T47D (cell line): ENCODE measurements around the gene PTPA.

Experiments used
- DNase-seq, 2 experiments: peaks; one replicate each; pipeline versions ENCODE4 v3.0.0 to v3.0.0-alpha.2; 2011 to 2012; ENCODE audit warnings: low read depth in 1 of 2, low spot score in 1 of 2
- JUND ChIP-seq: IDR thresholded peaks from 2 replicates; pipeline ENCODE4 v1.6.1; 2012; ENCODE audit warnings: low read depth
- in situ Hi-C: cut with HindIII; loops from 2 replicates; pipeline ENCODE4 v1.10.0; 2016; ENCODE audit warnings: low sequenced_read_pairs, low pct_unique_long_range_greater_than_20kb

Gene PTPA

GRCh38 chr9:129075996-129076639 is 35.1 kb upstream of the PTPA start:
- in situ Hi-C loops: no loop called here
- TF ChIP-seq JUND: no peak
- no peak for DNase-seq

- no peak for DNase-seq
- in situ Hi-C loops: no loop called here
- TF ChIP-seq JUND: no peak
These were observed 34.6 kb upstream of the PTPA start for GRCh38 chr9:129076640-129077037.

GRCh38 chr9:129077236-129077635 is 34.0 kb upstream of the PTPA start:
- no peak for DNase-seq
- TF ChIP-seq JUND: no peak
- in situ Hi-C loops: no loop called here

DNA sequence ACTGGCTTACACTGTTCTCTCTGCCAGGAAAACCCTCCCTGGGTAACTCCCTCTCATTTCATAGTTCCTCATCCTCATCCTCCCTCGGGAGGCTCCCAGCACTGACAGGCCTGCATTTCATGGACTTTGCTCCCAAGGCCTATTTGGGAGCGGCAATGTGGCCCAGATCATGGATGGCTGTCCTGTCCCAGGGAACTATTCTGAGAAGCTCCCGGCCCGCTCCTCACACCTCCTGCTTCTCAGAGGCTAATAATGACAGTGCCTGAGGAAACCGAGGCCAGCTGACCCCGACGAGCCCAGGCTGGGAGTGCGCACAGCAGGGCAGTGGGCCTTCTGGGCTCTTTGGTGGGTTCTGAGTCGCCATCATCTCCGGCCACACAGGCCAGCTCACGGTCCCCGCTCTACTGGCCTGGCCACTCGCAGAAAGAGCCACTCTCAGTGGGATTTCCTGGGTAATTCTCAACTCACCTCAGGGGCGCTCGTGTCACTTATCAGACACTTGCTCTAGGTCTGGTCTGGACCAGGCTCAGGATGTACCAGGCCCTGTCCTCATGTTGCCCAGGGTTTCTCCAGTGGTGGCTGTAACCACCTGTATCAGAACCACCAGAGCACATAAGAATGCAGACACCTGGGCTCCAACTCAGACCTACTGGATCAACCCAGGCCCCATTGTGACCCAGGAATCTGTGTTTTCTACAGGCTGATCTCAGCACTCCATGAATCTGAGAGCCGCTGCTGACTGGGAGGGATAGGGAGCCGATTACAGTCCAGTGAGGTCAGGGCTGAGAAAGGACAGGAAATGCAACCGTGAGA is 32.3 kb upstream of the PTPA start:
- DNase-seq: no peak
- TF ChIP-seq JUND: no peak
- in situ Hi-C loops: no loop called here

GRCh38 chr9:129079829-129080228 is 31.4 kb upstream of the PTPA start:
- no peak for TF ChIP-seq JUND
- DNase-seq: no peak
- in situ Hi-C loops: no loop called here

GRCh38 chr9:129080298-129080600 is 31.0 kb upstream of the PTPA start:
- in situ Hi-C loops: no loop called here
- TF ChIP-seq JUND: no peak
- DNase-seq: no peak

- in situ Hi-C loops: no loop called here
These were observed 30.4 kb upstream of the PTPA start, which contains the start of gene DOLPP1 for GRCh38 chr9:129080601-129081387. Gene DOLPP1, plus strand, starts transcription at chr9:129081111. Its CDS starts 21 bp downstream, at chr9:129081132.

GRCh38 chr9:129081388-129081904 is 29.8 kb upstream of the PTPA start:
- in situ Hi-C loops: no loop called here
- DNase-seq: no peak

More at GRCh38 chr9:129080601-129081387, 30.4 kb upstream of the PTPA start, which contains the start of gene DOLPP1:
- no peak for TF ChIP-seq JUND
- peak; percentile 100 for DNase-seq

DNA sequence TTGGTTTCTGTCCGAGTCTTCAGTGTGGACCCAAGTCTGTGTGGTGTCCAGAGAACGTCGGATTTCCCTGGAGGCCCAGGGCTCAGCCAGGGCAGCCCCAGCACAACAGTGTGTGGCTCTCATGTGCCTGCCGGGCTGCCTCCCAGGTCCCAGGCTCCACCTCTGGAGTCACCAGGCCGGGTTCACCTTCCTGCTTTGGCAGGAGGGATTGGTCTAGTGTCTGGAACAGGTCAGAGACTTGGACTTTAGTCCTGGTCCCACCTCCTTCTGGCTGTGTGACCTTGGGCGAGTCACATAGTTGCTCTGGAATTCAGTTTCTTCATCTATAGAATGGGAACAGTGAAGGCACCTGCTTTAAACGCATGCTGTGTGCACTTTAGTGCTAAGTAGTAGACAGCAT is 27.1 kb upstream of the PTPA start:
- no peak for TF ChIP-seq JUND
- no peak for DNase-seq
- in situ Hi-C loops: no loop called here

More at GRCh38 chr9:129081388-129081904, 29.8 kb upstream of the PTPA start:
- no peak for TF ChIP-seq JUND

- DNase-seq: no peak
- in situ Hi-C loops: no loop called here
- no peak for TF ChIP-seq JUND
These were observed 22.0 kb upstream of the PTPA start for GRCh38 chr9:129089246-129089645.

- no peak for DNase-seq
- in situ Hi-C loops: no loop called here
- no peak for TF ChIP-seq JUND
These were observed 17.4 kb upstream of the PTPA start for GRCh38 chr9:129093602-129094386.
